Amniotic epithelial cell (primary cell): ENCODE measurements around the gene TLX3.

Experiments used
- DNase-seq: peaks from one replicate; pipeline ENCODE4 v3.0.0-alpha.2; 2010; ENCODE audit warnings: low read depth

The TLX3 gene

DNA sequence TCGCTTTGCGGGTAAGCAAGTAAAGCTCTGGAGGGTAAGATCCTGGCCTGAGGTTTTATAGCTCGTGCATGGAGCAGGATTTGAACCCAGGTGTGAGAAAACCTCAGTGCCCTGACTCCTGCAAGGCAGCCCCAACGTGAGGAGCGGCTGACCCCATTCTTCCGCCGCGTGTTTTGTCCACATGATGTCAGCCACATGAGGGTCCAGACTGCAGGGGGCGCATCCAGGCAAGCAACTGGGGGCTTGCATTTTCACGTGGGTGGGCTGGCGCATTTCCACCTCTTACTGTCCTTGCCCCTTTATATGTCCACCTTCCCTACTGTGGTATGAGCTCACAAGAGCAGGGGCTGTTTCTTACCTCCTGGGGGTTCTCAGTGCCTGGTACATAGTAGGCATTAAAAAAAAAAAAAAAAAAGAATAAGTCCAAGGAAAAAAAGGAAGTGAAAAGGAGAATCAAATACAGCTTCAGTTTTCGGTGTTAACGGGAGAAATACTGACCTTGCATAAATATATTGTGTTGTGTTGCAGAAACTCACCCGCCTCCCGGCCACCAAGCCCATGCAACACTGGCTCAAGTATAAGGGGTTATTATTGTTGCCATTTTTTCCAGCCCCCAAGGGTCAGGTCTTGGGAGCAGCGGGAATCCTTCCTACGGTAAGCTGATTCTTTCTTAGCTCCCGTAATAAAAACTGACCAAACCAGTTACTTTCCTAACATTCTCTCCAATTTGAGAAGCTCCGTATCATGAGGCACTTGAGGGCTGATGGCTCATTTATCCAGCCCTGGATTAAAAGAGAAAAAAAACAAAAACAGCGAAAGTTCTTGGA is 15.0 kb downstream of the TLX3 start:
- DNase-seq = no peak

DNA sequence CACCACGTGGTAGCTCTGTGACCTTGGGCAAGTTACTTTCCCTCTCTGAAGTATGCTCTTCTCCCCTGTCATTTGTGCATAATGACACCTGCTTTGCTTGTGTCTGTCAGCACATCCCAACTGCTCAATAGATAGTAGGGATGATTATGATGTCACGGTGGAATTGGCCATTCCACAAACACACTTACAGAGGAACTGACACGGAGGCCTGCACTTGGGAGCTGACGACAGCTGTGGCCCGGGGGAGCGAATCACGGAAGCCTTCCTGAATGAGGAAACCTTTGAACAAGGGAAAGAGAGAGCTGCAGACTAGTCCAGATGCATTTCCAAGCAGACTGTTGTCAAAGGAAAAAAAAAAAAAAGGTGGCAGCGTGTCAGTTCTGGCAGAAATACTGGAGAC is 21.0 kb downstream of the TLX3 start:
- no peak for DNase-seq

DNA sequence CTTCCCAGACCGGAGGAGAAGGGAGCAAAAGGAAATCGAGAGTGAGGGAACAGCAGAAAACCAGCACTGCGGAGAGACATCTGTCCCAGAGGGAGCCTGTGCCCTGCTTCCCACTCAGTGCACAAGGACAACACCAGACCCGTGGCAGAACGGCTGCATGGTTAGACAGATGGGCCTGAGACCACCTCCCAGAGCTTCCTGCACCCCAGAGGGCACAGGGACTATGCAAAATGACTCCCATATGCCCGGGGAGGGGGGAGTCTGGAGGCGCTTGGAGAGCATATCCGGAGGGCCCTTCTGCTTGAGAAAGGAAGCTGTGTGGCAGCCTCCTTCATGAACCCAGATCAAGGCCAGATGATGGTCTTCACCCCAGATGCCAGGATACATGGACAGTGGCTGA is 26.6 kb downstream of the TLX3 start:
- DNase-seq = no peak

DNA sequence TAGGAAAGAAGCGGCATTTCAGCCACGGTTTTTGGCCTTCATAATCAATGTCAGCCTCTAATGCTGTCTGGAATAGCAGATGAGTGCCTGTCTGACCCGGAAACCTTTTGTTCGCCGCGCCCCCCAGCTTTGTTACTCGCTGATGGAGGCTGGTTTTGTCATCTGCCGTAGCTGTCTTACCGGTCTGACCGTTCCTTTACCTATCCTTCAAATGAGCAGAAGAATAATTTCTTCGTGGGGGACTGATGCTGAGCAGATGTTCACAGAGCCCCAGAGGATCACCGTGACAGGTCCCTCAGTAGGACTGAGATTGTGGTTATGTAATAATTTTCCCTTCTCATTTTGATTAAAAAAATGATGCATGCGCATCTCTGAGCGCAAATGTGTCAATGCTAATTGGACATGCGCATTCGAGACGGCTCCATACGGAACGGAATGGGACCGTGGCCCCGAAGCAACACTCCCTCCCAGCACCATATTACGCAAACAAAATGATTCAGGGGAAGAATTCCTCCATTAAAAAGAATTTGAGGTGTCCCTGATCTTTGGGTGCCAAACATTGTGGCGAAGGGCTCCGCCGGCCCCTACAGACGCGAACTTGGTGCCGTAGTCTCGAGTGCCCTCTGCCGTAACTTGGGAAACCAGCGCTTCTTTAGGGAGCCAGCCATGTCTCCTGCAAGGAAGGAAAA is 27.6 kb downstream of the TLX3 start:
- DNase-seq = peak; percentile 55

DNA sequence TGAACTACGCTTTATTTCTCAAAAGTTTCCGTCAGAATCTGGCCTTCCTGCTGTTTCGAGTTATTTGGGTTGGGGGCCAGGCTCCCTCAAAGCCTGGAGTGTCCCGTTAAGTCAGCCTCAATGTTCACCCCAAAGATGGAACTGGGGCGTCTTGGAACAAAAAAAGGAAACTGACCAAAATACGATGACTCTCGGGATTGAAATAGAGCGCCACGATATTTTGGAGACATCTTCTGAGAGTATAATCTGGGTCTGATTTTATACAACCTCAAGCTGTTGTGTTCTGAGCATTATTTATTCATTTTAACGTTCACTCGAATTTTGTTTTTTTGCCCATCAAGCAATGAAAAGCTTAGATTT is 28.1 kb downstream of the TLX3 start:
- no peak for DNase-seq

DNA sequence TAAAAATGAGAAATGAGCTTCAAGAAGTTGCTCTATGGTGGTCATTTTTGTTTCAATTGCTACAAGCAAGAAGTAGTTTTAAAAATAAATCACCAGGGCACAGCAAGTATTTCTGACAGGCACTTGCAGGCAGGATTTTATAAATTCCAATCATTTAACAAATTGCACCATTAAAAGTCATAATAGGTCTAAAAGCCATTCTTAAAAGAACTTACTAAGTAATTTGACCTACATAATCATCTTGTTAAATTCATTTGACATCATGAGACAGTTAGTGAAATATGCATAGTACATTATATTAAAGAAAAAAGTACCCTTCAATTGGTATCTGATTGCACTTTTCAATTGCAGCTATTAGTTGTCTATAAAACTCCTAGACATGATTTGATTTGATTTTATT is 31.0 kb downstream of the TLX3 start:
- no peak for DNase-seq

DNA sequence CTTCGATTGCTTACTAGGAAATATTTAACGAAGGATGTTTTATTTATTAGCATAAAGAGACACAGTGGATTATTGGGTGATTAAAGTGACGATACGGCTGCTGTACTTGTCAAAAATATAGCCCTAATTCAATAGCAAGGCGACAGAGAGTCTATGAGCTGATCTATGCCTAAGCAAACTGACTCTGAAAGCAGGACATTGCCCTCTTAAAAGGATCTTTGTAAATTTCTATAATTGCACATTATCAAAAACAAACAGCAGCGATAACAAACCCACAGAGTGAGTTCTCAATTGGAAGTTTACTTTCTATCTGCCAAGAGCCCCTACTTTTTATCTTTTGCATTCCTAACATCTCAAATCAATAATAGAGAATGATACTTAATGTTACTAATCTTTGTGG is 31.4 kb downstream of the TLX3 start:
- no peak for DNase-seq

GRCh38 chr5:171342362-171343111 is 33.5 kb downstream of the TLX3 start:
- peak; percentile 63 for DNase-seq

DNA sequence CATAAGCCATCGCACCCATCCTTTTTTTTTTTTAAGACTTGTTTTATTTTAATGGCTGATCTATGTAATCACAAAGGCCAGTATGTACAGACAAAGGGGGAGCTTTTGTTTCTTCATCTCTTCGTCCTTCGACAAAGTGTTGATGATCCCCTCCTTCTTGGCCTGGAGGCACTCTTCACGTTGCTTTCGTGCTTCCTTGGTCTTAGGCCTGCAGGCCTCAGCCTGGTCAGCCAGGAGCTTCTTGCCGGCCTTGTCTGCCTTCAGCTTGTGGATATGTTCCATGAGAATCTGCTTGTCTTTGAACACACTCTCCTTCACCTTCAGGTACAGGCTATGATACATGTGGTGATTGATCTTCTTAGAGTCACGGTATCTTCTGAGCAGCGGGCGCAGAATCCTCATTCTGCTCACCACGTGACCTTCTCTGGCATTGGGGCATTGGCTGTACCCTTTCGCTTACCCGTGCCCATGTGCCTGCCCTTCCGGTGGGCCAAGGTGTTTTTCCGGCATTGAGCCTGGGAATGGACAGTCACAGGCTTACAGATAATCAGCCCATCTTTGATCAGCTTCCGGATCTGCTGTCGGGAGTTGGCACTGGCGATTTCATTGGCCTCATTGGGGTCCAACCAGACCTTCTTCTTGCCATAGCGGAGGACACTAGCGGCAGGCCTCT is 36.0 kb downstream of the TLX3 start:
- no peak for DNase-seq

GRCh38 chr5:171351536-171352073 is 42.6 kb downstream of the TLX3 start:
- DNase-seq = no peak

DNA sequence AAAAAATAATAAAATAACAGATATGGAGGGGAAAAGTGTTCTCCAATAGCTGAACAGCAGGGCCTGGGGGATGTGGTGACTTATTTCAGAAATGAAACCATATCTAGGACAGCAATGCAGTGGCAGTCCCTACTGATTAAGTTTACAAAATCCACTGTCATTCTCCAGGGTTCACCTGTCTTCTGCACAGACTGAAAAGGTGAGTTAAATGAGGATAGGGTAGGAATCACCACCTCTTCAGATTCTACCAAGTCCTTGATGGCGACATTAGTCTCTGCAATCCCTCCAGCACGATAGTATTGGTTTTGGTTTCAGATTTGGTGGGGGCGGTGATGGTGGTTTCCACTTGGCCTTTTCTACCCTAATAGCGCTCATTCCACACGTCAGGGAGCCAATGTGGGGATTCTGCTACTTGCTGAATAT is 46.3 kb downstream of the TLX3 start:
- DNase-seq = no peak

GRCh38 chr5:171357843-171358242 is 48.8 kb downstream of the TLX3 start:
- no peak for DNase-seq

DNA sequence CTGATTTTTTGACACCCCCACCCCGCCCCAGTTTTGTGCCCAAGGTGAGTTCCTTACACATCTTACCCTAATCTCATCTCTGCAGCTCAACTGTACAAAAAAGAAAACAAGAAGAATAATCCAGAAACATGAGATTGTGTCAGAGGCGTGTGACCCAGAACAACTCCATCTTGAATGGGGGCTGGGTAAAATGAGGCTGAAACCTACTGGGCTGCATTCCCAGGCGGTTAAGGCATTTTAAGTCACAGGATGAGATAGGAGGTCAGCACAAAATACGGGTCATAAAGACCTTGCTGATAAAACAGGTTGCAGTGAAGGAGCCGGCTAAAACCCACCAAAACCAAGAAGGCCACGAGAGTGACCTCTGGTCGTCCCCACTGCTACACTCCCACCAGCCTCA is 52.1 kb downstream of the TLX3 start:
- DNase-seq = peak; percentile 62
